Esophagus squamous epithelium (tissue), 4 donors: ENCODE measurements around the gene C20orf141.

ENCODE experiments used
- CTCF ChIP-seq, 6 experiments: fragments of 450-650 bp in 4 of 6; fragments of 200-600 bp in 2 of 6; sonication (generic) in 2 of 6; IDR thresholded peaks; one replicate each; pipeline ENCODE4 v1.5.1; 2016 to 2019; ENCODE audit warnings: antibody characterized with exemption in 6 of 6, mild to moderate bottlenecking in 4 of 6, moderate library complexity in 4 of 6
- POLR2A ChIP-seq, 4 donors: fragments of 450-650 bp; IDR thresholded peaks; one replicate each; pipeline ENCODE4 v1.6.1; 2017; ENCODE audit warnings: antibody characterized with exemption in 4 of 4, mild to moderate bottlenecking in 4 of 4, moderate library complexity in 3 of 4

- TF ChIP-seq CTCF (IDR thresholded peaks at IDR 0.05) (no peak), POLR2A (IDR thresholded peaks at IDR 0.05) (no peak)
Measured at GRCh38 chr20:2836035-2836434, 21.2 kb downstream of the C20orf141 start.
